GM20000 (cell line): ENCODE measurements around the gene IGF1R.

Experiments used
- DNase-seq: peaks from one replicate; pipeline ENCODE4 v3.0.0; 2012; ENCODE audit warnings: low spot score
- TF ChIP-seq, protein P1 (sequence below): IDR thresholded peaks from 2 replicates; pipeline ENCODE4 v1.5.1; 2012; ENCODE audit warnings: mild to moderate bottlenecking, control low read depth; ENCODE audit errors: extremely low read depth, missing control alignments

The IGF1R gene

DNA sequence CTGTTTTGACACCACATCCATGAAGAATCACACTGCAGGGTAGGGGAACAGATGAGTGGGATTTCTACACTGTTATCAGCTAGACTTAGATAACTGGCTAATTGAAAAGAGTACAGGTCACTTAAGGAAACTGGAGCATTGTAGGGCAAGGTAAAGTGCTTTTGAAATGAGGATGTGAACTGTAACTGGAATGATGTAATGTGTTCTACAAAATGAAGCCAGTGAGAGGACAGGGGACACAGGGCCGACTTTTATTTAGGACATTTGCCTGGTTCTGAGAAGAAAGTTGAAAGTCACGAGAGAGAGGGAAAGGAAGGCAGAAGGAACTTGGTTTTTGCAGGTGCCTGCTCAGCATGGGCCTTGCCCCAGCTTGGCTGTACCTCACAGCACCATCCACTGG is 50.5 kb downstream of the IGF1R start:
- TF ChIP-seq, protein P1, sequence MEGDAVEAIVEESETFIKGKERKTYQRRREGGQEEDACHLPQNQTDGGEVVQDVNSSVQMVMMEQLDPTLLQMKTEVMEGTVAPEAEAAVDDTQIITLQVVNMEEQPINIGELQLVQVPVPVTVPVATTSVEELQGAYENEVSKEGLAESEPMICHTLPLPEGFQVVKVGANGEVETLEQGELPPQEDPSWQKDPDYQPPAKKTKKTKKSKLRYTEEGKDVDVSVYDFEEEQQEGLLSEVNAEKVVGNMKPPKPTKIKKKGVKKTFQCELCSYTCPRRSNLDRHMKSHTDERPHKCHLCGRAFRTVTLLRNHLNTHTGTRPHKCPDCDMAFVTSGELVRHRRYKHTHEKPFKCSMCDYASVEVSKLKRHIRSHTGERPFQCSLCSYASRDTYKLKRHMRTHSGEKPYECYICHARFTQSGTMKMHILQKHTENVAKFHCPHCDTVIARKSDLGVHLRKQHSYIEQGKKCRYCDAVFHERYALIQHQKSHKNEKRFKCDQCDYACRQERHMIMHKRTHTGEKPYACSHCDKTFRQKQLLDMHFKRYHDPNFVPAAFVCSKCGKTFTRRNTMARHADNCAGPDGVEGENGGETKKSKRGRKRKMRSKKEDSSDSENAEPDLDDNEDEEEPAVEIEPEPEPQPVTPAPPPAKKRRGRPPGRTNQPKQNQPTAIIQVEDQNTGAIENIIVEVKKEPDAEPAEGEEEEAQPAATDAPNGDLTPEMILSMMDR: no peak
- no peak for DNase-seq

DNA sequence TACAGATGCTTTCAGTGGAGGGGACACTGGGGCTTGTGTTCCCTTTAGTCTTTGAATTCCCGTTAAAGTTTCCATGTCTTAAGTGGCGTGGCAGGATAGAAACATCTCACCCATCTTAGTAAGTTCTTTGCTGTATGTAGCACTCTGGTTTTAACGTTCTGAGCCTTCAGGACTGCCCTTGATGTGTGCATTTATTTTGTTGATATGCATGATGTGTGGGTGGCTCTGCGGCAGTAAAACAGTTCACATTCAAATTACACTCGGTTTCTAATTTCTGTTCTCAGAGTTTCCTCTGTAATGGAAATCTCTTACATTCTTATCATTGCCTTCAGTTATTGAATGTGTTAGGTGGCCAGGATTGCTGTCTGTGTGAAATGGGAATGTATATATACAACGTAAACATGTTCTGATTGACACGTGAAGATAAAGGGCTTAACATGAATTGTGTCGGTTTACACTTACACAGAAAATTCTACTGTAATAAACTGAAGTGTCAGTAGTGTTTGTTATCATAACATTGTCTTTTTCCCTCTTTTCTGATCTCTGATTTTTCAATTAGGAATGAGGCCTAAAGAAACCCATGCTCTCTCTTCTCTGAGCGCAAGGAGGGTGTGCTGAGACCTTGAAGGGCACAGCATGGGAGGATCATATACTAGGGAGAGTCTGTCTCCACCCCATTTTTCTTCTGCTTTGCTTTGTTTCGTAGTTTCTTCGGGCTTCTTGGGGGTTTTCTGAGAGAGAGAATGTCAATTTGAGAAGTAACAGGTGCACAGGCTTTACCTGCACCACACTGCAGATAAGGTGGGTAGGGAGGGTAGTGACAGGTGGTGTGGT is 51.5 kb downstream of the IGF1R start:
- DNase-seq: no peak
- TF ChIP-seq, protein P1: no peak

- DNase-seq: no peak
- TF ChIP-seq, protein P1: no peak
Observed at GRCh38 chr15:98700519-98700918, 52.2 kb downstream of the IGF1R start.

DNA sequence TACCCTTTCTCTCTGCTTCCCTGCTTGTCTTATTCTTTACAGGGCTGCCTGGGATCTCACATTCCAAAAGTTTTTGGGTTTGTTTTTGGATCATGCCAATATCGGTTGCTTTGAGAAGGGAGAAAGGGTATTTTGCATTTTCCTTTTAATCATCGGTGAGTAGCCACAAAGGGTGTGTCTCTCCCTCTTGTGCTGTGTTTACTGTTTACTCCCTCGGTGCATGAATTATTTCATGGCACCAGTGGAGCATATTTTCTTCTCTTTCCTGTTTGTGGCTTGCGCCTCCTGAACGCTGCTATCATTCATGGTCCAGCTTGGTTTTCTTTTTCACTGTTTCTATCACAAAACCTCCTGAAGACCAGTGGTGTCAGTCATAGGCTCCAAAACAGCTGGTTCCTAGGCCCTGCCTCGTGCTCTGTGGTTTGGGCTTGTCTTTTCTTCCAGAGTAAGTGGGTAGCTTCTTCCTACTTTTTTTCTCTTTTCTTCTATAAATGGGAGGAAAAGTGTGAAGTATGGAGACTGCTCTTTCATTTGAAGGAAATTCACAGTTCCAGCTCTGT is 54.9 kb downstream of the IGF1R start:
- TF ChIP-seq, protein P1: no peak
- no peak for DNase-seq

DNA sequence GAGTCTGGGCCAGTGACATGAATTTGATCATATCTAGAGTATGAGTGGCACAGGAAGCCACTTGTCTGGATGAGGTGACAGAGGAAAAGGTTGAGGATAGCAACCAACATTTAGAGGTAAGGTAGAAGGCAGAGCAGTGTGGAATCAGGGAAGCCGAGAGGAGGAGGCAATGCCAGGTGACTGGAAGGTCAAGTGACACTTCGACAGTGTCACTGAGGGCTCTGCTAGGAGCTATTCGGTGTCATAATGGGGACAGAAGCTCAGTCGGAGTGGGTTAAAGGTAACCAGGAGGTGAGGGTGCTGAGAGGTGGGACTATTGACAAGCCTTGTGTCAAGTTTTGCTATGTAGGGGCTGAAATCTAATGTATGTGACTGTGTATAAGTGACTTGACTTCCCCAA is 56.7 kb downstream of the IGF1R start:
- TF ChIP-seq, protein P1: no peak

GRCh38 chr15:98706387-98706786 is 58.0 kb downstream of the IGF1R start:
- TF ChIP-seq, protein P1: no peak
- DNase-seq: no peak

More for the DNA sequence above, 56.7 kb downstream of the IGF1R start:
- DNase-seq: no peak

GRCh38 chr15:98706986-98707385 is 58.6 kb downstream of the IGF1R start:
- DNase-seq: no peak
- TF ChIP-seq, protein P1: no peak
